Measurements from ENCODE around the gene JUNB. TPM values are rescaled to one million over a fixed set of nuclear protein-coding genes. Genes with fewer than 3 reads are reported as not detected.

Gene JUNB
- total and polyA plus RNA-seq, 2 of the 13 experiments (the other 11 are each of a cell fraction or from before 2014, with no cell fraction given): 7.7 to 8.2 TPM

GRCh38 chr19:12796146-12797071, 5.1 kb downstream of the JUNB start (continued):
- no peak for TF ChIP-seq MTA3 (CRISPR knock-in tag; IDR thresholded peaks at IDR 0.05)
- no peak for TF ChIP-seq ZNF235 (CRISPR knock-in tag; IDR thresholded peaks at IDR 0.05; ENCODE audit: borderline replicate concordance)
- TF ChIP-seq BRCA1 (CRISPR knock-in tag; IDR thresholded peaks at IDR 0.05): no peak
- TF ChIP-seq STAG1 (CRISPR knock-in tag; IDR thresholded peaks at IDR 0.05): peak; percentile 98
- no peak for TF ChIP-seq SATB2 (CRISPR knock-in tag; IDR thresholded peaks at IDR 0.05)
- no peak for TF ChIP-seq RBFOX2 (IDR thresholded peaks at IDR 0.05; ENCODE audit: low read depth, low read length)
- no peak for TF ChIP-seq SRSF4 (IDR thresholded peaks at IDR 0.05; ENCODE audit: low read depth, low read length, poor library complexity, severe bottlenecking)
- TF ChIP-seq GPN1 (CRISPR knock-in tag; IDR thresholded peaks at IDR 0.05; ENCODE audit: borderline replicate concordance): no peak
- TF ChIP-seq ZFP36L1 (CRISPR knock-in tag; IDR thresholded peaks at IDR 0.05): no peak
- no peak for TF ChIP-seq CAMTA2 (CRISPR knock-in tag; IDR thresholded peaks at IDR 0.05; ENCODE audit: borderline replicate concordance)
- TF ChIP-seq ZNF354B (CRISPR knock-in tag; IDR thresholded peaks at IDR 0.05): no peak
- TF ChIP-seq ARID2 (CRISPR knock-in tag; IDR thresholded peaks at IDR 0.05; ENCODE audit: borderline replicate concordance): no peak
- peak; percentile 49; the same call in 1 of the 2 replicates for TF ChIP-seq ZNF350 (CRISPR knock-in tag; IDR thresholded peaks at IDR 0.05; ENCODE audit: borderline replicate concordance, low read depth)
- no peak for TF ChIP-seq TAF1 (CRISPR knock-in tag; IDR thresholded peaks at IDR 0.05)
- TF ChIP-seq ZNF460 (CRISPR knock-in tag; IDR thresholded peaks at IDR 0.05; ENCODE audit: borderline replicate concordance): no peak
- TF ChIP-seq DPF2 (CRISPR knock-in tag; IDR thresholded peaks at IDR 0.05; ENCODE audit: borderline replicate concordance, low read depth): no peak
- 0 out of 2 replicates have a peak, but pooled peaks have one; percentile 27 for TF ChIP-seq ZSCAN9 (CRISPR knock-in tag; IDR thresholded peaks at IDR 0.05; ENCODE audit: borderline replicate concordance)
- TF ChIP-seq ZNF597 (CRISPR knock-in tag; IDR thresholded peaks at IDR 0.05): no peak
- no peak for TF ChIP-seq ZNF124 (CRISPR knock-in tag; IDR thresholded peaks at IDR 0.05)
- 0 out of 2 replicates have a peak, but pooled peaks have one; percentile 40 for TF ChIP-seq TFE3 (CRISPR knock-in tag; IDR thresholded peaks at IDR 0.05)
- no peak for TF ChIP-seq NR2F6 (IDR thresholded peaks at IDR 0.05)
- TF ChIP-seq NR2F6 (CRISPR knock-in tag; IDR thresholded peaks at IDR 0.05): peak; percentile 67; the same call in 1 of the 2 replicates
- TF ChIP-seq JUN (CRISPR knock-in tag; IDR thresholded peaks at IDR 0.05): no peak
- peak; percentile 57 for TF ChIP-seq THAP11 (CRISPR knock-in tag; IDR thresholded peaks at IDR 0.05)
- TF ChIP-seq THAP7 (CRISPR knock-in tag; IDR thresholded peaks at IDR 0.05): no peak
- no peak for TF ChIP-seq GABPA (IDR thresholded peaks at IDR 0.05; ENCODE audit: low read depth, low read length)
- peak; percentile 18; the same call in 1 of the 2 replicates for TF ChIP-seq GABPA (CRISPR knock-in tag; IDR thresholded peaks at IDR 0.05; ENCODE audit: low read depth)
- TF ChIP-seq ZKSCAN8 (CRISPR knock-in tag; IDR thresholded peaks at IDR 0.05; ENCODE audit: borderline replicate concordance): peak; percentile 82; the same call in 1 of the 2 replicates
- no peak for TF ChIP-seq SMAD3 (CRISPR knock-in tag; IDR thresholded peaks at IDR 0.05)
- TF ChIP-seq ZNF430 (CRISPR knock-in tag; IDR thresholded peaks at IDR 0.05): no peak

All from HepG2 (cell line).